Measurements from ENCODE around the gene ALPK1. TPM values are rescaled to one million over a fixed set of nuclear protein-coding genes. Genes with fewer than 3 reads are reported as not detected.
"Not testable (repeated sequence)": the region's sequence is repeated elsewhere in the genome, so short reads cannot be mapped to it uniquely, and the experiment has no call there.

The ALPK1 gene
- polyA plus RNA-seq, 2 of the 4 experiments (the other 2 are of a cell fraction), result 3.5 to 15.9 TPM

DNA sequence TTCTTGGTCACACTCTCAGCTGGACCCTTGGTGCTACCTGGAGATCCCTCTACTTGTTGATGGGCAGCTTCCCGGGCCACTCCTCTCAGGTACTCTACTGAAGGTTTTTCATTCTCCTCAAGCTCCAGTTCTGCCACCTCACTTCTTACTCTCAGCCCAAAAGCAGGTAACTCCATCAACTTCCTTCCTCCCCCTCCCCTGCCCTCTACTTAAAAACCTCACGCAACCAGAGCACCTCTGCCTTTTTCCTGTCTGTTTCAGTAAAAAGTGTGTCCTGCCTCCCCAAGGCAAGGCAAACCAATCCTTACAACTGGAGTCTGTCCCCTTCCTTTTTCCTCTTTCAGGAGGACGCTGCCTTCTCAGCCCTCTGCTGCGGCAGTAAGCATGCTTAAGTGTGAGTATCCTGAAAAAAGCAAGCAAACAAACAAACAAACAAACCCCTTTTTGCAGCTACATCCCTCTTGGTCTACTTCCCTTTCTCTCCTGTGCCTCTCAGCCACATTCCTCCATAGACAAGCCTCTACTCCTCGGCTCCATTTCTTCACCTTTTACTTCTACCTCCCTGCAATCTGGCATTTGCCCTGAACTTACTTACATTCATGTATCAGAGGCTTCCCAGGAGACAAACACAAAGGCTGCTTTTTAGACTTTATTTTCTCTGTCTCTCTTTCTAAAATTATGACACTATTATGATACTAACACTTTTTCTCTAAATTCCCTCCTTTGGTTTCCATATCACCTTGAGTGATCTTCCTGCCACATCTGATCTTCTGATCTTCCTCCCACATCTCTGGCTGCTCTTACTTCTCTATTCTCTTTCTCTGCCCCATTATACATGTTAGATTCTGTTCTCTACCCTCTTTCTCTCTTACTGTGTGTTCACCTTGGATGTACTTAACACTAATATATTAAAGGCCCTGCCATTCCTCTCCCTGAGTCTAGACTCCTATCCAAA is 5.4 kb downstream of the ALPK1 start (continued):
- TF ChIP-seq RAD21 (conservative IDR thresholded peaks at IDR 0.05 in 1 of 2, IDR thresholded peaks at IDR 0.05 in 1 of 2) (no peak), PHF8 (IDR thresholded peaks at IDR 0.05; ENCODE audit: borderline replicate concordance, low read depth) (no peak)

DNA sequence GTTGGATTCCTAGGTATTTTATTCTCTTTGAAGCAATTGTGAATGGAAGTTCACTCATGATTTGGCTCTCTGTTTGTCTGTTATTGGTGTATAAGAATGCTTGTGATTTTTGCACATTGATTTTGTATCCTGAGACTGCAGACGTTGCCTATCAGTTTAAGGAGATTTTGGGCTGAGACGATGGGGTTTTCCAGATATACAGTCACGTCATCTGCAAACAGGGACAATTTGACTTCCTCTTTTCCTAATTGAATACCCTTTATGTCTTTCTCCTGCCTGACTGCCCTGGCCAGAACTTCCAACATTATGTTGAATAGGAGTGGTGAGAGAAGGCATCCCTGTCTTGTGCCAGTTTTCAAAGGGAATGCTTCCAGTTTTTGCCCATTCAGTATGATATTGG is 8.3 kb downstream of the ALPK1 start:
- H3K4me3 ChIP-seq; H3K9me3 ChIP-seq; FAIRE-seq; ATAC-seq; H3K27ac ChIP-seq; H3K4me2 ChIP-seq; CTCF ChIA-PET; DNase-seq (ENCODE audit: low read depth in 1 of 2, low spot score in 1 of 2); H3K4me1 ChIP-seq; POLR2A ChIA-PET: not testable (repeated sequence)
- WGBS (ENCODE audit: missing lambda C conversion rate), result 61% methylated on average over 3 of the region's 3 CpGs

DNA sequence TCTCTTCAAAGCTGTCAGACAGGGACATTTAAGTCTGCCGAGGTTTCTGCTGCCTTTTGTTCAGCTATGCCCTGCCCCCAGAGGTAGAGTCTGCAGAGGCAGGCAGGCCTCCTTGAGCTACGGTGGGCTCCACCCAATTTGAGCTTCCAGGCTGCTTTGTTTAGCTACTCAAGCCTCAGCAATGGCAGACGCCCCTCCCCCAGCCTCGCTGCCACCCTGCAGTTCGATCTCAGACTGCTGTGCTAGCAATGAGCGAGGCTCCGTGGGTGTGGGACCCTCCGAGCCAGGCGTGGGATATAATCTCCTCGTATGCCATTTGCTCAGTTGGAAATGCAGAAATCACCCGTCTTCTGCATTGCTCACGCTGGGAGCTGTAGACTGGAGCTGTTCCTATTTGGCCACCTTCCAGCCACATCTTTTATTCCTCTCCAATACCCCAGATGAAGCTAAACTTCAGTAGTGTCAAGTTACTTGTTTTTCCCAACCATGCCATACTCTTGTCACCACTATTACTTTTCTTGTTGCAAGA is 12.2 kb downstream of the ALPK1 start:
- H3K4me3 ChIP-seq; H3K4me1 ChIP-seq; FAIRE-seq; H3K9me3 ChIP-seq; H3K27ac ChIP-seq; DNase-seq (ENCODE audit: low read depth in 1 of 2, low spot score in 1 of 2); POLR2A ChIA-PET; ATAC-seq; H3K4me2 ChIP-seq: not testable (repeated sequence)
- 86% methylated on average over 11 of the region's 12 CpGs for WGBS (ENCODE audit: missing lambda C conversion rate)
- CTCF ChIA-PET, result interaction anchor here (1.3 kb wide), 1 partner anchor 19 kb away, joined by 3 read pairs; no protein-coding TSS in a partner anchor

DNA sequence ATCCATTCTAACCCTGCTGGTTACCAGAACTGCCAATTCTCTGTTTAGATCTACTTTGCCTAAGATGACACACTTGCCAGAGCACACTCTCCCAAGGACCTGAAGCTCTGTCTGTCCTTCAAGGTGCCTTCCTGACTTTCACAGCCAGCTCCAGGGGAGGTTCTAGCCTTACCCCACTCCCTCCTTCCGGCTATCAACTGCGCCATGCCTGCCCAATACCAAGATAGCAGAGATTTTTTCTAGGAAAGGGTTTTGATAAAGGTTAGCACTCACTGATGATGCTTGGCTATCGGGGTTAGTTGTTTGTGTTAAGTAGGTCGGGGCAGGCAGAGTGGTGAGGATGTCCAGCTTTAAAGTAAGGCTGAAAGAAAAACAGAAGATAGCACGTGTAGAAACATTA is 14.3 kb downstream of the ALPK1 start:
- Histone ChIP-seq H3K4me1 (no peaks in the 10 kb centered on the region), H3K27ac (no peak overlapping the region), H3K4me2 (no peak overlapping the region), H3K9me3 (no peaks in the 10 kb centered on the region), H3K4me3 (no peak overlapping the region)
- CTCF ChIA-PET, result interaction anchor here (1.5 to 2.3 kb wide), 2 partner anchors 9 to 11 kb away, joined by 5 to 7 read pairs; no protein-coding TSS in a partner anchor
- FAIRE-seq (no peak), DNase-seq (ENCODE audit: low read depth in 1 of 2, low spot score in 1 of 2) (no peak), ATAC-seq (no peak)
- TF ChIP-seq POLR2AphosphoS2 (conservative IDR thresholded peaks at IDR 0.05; ENCODE audit: low read length) (no peak), CEBPB (IDR thresholded peaks at IDR 0.05) (no peak), RAD21 (conservative IDR thresholded peaks at IDR 0.05 in 1 of 2, IDR thresholded peaks at IDR 0.05 in 1 of 2) (no peak), ZFP36 (IDR thresholded peaks at IDR 0.05; ENCODE audit: borderline replicate concordance, partially characterized antibody) (no peak), GATA3 (IDR thresholded peaks at IDR 0.05; ENCODE audit: borderline replicate concordance) (no peak), HEYL (CRISPR knock-in tag; IDR thresholded peaks at IDR 0.05) (no peak), POLR2A (IDR thresholded peaks at IDR 0.05; ENCODE audit: low read length) (no peak), SMC3 (IDR thresholded peaks at IDR 0.05) (no peak), TFCP2L1 (CRISPR knock-in tag; IDR thresholded peaks at IDR 0.05) (no peak)
- TF ChIP-seq, protein P1, sequence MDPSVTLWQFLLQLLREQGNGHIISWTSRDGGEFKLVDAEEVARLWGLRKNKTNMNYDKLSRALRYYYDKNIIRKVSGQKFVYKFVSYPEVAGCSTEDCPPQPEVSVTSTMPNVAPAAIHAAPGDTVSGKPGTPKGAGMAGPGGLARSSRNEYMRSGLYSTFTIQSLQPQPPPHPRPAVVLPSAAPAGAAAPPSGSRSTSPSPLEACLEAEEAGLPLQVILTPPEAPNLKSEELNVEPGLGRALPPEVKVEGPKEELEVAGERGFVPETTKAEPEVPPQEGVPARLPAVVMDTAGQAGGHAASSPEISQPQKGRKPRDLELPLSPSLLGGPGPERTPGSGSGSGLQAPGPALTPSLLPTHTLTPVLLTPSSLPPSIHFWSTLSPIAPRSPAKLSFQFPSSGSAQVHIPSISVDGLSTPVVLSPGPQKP (IDR thresholded peaks at IDR 0.05; ENCODE audit: low read depth, low read length), result no peak
- 80% methylated on average over 5 of the region's 5 CpGs for WGBS (ENCODE audit: missing lambda C conversion rate)
- POLR2A ChIA-PET, result no interaction called here

DNA sequence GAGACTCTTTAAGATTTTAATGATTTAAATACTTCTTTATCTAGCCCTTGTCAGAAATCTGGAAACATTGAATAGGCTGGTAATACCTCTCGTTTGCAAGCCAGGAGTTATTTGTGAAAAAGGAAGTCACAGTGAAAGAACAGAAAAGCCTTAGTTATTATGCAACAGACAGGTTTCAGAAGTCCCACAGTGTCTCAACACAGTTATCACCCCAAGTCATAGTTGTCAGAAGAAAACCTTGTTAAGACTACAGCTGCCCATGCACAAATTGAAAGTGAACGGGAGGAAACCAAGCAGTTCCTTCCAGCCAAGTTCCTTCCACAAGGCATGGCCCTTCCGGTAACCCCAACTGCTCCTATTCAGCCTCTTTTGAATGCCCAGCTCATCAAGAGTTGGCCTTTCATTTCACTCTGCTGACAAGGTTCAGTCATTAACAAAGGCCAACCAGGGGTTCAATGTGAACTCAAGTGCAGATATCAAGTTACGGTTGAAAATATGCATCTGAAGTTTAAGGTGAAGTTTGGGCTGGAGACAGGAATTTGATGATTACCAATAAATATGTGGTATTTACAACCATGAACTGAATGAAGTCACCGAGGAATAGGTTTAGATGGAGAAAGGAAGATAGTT is 15.6 kb downstream of the ALPK1 start:
- Histone ChIP-seq H3K27ac (no peak overlapping the region), H3K4me2 (no peak overlapping the region), H3K9me3 (no peaks in the 10 kb centered on the region), H3K4me1 (no peaks in the 10 kb centered on the region), H3K4me3 (no peak overlapping the region)
- ATAC-seq (no peak), DNase-seq (ENCODE audit: low read depth in 1 of 2, low spot score in 1 of 2) (no peak), FAIRE-seq (no peak)
- WGBS (ENCODE audit: missing lambda C conversion rate), result 87% methylated on average over 5 of the region's 5 CpGs
- POLR2A ChIA-PET, result no interaction called here
- CTCF ChIA-PET, result interaction anchor here (1.4 to 2.3 kb wide), 2 partner anchors 8 to 10 kb away, joined by 3 to 7 read pairs; no protein-coding TSS in a partner anchor
- no peak for TF ChIP-seq NFE2L2 (conservative IDR thresholded peaks at IDR 0.05; ENCODE audit: low read length)
- no peak for TF ChIP-seq TFCP2L1 (CRISPR knock-in tag; IDR thresholded peaks at IDR 0.05)
- TF ChIP-seq POLR2AphosphoS2 (conservative IDR thresholded peaks at IDR 0.05; ENCODE audit: low read length), result no peak
- TF ChIP-seq RNF2 (IDR thresholded peaks at IDR 0.05; ENCODE audit: borderline replicate concordance, low read depth), result no peak
- no peak for TF ChIP-seq ZC3H11A (IDR thresholded peaks at IDR 0.05)
- TF ChIP-seq, protein P2, sequence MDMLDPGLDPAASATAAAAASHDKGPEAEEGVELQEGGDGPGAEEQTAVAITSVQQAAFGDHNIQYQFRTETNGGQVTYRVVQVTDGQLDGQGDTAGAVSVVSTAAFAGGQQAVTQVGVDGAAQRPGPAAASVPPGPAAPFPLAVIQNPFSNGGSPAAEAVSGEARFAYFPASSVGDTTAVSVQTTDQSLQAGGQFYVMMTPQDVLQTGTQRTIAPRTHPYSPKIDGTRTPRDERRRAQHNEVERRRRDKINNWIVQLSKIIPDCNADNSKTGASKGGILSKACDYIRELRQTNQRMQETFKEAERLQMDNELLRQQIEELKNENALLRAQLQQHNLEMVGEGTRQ (IDR thresholded peaks at IDR 0.05), result no peak
- TF ChIP-seq ZSCAN20 (CRISPR knock-in tag; IDR thresholded peaks at IDR 0.05), result no peak
- TF ChIP-seq KDM1A (IDR thresholded peaks at IDR 0.05; ENCODE audit: low read depth), result no peak
- no peak for TF ChIP-seq GATA3 (IDR thresholded peaks at IDR 0.05; ENCODE audit: borderline replicate concordance)
- TF ChIP-seq, protein P1 (IDR thresholded peaks at IDR 0.05; ENCODE audit: low read depth, low read length), result no peak
- TF ChIP-seq HOXA7 (CRISPR knock-in tag; IDR thresholded peaks at IDR 0.05), result no peak
- TF ChIP-seq, protein P3, sequence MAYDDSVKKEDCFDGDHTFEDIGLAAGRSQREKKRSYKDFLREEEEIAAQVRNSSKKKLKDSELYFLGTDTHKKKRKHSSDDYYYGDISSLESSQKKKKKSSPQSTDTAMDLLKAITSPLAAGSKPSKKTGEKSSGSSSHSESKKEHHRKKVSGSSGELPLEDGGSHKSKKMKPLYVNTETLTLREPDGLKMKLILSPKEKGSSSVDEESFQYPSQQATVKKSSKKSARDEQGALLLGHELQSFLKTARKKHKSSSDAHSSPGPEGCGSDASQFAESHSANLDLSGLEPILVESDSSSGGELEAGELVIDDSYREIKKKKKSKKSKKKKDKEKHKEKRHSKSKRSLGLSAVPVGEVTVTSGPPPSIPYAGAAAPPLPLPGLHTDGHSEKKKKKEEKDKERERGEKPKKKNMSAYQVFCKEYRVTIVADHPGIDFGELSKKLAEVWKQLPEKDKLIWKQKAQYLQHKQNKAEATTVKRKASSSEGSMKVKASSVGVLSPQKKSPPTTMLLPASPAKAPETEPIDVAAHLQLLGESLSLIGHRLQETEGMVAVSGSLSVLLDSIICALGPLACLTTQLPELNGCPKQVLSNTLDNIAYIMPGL (CRISPR knock-in tag; IDR thresholded peaks at IDR 0.05; ENCODE audit: borderline replicate concordance), result no peak
- TF ChIP-seq KDM5A (IDR thresholded peaks at IDR 0.05), result no peak

Measured in A549 (cell line).